C1 segment of cervical spinal cord (tissue), 14 donors: ENCODE measurements around the gene EIF5B.
A peak's percentile ranks its signal among the peaks of the same experiment; 100 is the strongest.

Source experiments
- DNase-seq, 14 donors: peaks; one replicate each; lab custom pipeline; 2025; lab: John Stamatoyannopoulos, UW

Gene EIF5B

DNA sequence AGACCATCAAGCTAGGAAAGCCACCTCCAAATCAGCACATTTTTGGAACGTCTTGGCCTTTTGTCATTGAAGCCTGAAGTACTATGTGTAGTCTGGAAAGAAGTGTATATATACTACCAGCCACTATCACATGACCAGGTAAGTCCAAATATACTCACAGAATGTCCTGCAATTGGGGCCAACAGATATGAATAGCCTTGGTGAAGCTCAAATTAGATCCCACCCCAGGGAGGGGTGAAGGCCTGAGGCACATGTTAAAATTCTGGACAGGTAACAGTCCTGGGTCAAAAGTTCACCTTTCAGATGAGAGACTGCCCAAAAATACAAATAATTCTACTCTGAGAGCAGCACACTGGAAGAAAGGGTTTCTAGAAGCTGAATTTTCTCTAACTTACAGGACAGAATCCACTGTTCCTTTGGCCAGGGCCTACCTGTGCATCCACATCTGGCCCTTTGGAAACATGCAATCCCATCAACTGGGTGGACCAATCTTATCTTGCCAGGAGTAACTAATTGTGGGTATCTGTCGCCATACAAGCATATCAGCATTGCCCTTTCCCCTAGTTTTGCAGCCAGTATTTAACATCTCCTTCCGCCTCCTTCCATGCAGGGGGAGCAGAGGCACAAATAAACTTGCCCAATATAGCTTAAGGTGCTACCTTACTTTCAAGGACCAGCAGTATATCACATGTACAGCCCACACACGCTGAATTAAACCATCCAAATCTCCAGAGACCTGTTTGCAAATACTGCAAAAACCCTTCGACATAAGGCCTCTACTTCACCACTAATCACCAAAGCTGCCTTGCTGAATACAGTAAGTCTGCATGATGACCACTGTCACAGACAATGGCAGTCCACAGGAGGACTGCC lies 67.8 kb downstream of the EIF5B start:
- DNase-seq, result no peak

- no peak for DNase-seq
These were observed 68.9 kb downstream of the EIF5B start for GRCh38 chr2:99406137-99406536.

DNA sequence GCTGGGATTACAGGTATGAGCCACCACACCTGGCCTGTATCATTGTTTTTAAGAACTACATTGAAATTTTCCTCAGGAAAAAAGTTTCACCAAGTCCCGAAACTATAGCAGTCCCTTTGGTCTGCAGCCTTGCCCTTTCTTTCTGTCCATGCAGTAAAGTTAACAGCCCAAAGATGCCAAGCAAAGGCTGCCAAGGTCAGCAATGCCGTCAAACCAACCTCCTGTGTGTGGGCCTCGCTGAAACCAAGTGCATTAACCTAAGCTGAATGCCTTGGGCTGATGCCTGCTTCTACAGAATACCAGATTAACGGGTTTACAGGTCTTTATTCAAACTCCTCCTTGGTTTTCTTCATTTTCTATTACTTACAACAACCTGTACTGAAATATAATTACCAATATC lies 73.1 kb downstream of the EIF5B start:
- DNase-seq, result no peak

GRCh38 chr2:99414566-99414965 lies 77.4 kb downstream of the EIF5B start:
- no peak for DNase-seq

DNA sequence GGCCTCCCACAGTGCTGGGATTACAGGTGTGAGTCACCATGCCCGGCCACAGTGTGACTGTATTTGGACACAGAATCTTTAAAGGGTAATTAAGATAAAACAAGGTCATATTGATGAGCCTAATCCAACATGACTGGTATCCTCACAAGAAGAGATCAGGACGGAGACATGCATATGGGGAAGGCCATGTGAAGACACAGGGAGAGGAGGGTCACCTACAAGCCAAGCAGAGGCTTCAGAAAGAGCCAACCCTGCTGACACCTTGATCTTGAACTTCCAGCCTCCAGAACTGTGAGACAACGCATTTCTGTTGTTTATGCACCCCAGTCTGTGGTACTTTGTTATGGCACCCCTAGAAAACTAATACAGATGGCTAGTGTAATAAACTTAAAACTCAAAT lies 80.2 kb downstream of the EIF5B start:
- DNase-seq, result no peak

DNA sequence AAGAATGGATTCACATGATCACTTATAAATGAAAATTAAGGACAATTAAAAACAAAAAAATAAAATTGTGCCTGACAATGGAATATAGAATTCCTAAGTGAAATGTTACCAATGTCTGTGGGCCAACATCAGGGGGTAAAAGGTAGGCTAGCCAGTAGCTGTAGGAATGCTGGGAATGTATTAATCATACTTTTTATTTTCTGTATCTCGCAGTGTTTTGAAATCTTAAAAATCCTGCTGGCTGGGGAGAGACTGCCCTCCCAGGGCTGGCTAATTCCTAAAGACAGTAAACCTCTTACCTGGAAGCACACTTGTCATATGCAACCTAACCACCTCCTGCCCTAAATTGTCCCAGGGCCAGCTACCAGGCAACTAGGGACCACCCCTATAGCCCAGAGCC lies 82.8 kb downstream of the EIF5B start:
- DNase-seq, result no peak

DNA sequence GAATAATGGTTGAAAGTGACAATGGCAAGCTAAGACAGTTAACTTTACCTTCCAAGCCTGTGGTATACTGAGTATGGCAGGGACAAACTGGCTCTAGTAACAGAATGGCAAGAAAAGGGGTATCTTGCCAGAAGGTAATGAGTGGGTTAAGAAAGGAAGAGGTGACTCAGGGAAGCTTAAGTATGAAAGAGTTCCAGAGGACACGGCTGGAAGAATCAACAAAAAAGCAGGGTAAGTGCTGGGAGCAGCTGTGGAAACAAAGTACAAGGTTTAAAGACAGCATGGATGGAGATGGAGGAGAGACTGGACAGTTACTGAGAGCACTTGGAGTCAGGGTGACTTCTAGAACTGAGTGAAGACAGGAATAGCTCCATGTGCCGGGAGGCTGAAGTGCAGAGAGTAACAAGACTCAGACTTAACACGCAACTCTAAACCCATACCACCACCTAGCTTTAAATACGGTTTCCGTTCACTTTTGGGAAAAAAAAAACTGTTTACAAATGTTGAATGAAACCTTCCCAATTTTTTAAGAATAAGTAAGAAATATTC lies 83.6 kb downstream of the EIF5B start:
- DNase-seq, result no peak

DNA sequence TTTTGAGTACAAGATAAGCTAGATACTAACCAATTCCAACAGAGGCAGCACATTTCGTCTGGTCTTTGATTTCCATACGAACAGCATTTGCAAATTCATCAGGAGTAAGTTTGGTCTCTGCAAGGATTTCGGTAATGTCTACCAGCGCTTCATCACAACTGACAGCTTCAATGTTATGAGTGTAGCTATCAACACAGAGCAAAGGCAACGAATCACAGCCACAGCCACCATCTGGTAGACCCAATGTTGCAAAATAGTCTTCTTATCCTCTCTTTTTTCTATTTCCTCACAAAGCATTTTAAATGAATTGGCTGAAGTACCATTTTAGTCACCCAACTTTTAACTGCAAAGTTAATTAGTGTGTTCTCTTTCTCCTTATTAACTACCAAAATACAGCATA lies 84.3 kb downstream of the EIF5B start:
- no peak for DNase-seq

DNA sequence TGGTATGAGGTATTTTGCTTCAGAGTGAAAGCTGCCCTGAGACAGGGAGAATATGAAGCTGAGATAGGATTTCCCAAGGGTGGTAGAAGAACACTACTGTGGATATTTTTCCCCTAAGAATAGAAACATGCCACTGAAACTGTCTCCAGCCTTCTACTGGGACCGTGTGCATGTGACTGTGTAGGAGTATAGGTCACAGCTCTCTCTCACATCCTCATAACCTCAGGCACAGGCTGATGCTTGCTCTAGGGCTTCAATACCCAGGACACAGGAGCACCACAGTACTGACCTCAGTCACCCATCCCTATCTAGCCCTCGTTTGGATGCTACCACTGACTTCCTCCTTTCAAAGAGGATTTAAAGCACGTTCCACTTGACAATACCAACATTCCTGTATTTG lies 85.4 kb downstream of the EIF5B start:
- DNase-seq, result no peak

DNA sequence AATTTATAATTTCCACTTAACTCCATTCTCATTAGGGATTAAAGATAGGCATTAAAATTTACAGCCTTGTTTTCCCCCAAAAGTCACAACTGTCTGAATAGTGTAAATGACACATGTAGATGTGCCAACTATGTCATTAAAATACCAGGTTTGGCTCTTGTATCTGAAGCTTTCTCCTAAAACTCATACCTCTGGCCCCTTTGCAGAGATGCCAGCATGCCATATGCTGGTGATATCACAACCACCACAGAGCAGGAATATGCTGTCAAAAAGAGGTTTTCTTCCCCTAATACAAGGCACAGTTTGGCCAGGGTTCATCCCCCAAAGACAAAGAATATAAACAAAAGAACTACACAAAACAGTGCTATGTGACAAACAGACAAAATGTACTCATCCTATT lies 87.2 kb downstream of the EIF5B start:
- DNase-seq, result peak in 1 of 14 donors; percentile 58

- DNase-seq, result no peak
These were observed 87.8 kb downstream of the EIF5B start for GRCh38 chr2:99425022-99425421.

DNA sequence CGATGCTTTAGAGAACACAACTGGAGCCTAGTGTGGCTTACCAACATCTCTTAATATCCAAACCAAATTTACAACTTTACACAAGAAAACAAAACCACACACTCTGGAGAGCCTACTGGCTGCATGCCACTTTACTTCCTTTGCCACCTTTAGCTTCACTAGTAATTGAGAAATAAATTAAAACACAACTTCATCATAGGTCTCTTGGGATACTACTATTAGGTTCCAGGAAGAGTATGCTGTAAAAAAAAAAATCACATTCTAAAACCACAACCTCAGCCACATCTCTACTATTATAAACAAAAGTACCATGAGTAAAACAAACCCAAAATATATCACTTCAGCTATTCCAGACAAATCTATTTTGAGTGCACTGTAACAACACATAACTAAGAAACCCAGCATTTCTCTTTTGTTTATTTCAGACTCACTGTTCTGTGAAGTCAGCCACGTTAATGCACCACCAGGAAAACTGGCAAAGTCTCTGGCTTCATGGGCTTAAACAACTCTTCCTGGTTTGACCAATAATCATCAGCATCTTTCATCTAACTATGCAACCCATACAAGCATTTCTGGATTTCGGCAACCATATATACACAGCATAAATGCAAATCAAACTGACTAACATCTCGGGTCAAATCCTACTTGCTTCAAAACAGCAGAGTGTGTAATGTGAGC lies 93.6 kb downstream of the EIF5B start:
- DNase-seq, result peak in 1 of 14 donors; percentile 15

DNA sequence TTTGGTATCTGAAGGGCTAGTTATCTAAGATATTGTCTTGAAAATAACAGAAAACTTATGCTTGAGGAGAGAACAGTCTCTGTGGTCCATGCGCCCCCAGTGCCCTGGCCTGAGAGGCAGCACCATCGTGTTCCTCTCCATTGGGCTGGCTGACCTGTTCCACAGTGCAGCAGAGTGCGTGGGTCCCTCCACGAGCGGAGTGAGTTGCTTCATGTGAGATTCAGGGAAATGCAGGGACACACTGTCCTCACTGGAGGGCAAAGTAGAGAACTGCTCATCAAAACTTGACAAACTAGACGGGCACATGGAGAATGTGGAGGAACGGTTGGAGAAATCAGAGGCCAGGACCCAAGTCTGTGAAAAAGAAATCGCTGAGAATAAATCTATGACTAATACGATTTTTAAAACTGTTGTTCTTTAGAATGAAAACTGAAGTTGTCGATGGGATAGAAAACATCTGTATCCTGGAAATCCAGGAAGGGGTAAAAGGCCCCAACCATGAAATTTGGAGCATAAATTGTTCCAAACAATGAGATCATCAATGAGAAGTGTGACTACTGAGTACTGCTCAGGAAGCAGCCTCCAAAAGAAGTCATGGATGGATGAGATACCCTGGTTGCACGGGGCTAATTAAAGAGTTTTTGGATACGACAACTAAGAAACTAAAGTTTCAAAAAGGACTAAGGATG lies 94.5 kb downstream of the EIF5B start:
- DNase-seq, result no peak

DNA sequence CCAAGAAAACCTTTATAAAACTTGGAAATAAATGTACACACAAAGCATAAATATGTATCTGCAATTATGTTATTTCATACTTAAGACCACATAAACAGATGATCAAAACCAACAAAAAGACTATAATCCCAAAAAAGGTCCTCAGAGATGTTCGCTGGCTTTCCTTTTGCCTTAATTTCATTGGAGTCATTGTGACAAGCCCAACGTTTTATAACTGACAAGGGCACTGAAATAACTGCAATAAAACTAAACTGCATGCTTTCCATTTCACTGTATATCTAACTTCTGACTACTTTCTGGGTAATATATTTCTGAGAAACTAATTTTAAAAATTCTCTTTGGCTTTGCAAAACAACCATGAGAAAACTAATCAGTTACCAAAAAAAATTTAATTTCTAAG lies 96.2 kb downstream of the EIF5B start:
- no peak for DNase-seq

DNA sequence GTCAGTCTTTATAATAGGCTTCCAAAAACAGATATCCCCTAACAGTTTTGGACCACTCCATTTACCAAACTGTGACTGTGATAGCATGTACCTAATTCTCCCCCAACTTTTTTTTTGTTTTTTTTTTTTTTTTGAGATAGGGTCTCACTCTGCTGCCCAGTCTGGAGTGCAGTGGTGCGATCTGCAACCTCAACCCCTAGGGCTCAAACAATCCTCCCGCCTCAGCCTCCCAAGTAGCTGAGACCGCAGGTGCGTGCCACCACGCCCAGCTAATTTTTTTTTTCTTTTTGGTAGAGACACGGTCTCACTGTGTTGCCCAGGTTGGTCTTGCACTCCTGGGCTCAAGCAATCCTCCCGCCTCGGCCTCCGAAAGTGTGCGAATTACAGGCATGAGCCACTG lies 99.7 kb downstream of the EIF5B start:
- DNase-seq, result no peak

DNA sequence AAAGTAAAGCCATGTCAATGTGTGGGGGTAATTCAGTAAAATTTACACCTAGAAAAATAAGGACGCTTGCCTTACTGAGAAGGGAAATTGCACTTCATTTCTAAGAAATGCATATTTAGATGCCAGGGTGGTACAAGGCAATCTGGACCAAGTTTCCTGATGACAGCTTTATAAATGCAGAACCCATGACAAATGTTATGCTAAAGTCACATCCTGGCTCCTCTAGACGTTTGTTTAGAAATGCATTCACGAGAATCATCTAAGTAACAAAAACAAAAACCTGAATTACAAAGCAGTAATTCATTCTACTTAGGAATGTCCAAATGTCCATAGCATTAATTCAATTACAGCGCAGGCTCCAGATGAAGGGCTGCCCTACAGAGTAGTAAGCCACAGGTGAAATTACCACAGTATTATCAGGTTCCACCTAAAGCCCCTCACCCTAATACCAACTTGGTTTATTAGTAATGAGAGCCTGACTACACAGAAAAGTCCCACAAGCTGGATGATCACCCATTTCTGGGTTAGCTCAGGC lies 102.8 kb downstream of the EIF5B start:
- no peak for DNase-seq

DNA sequence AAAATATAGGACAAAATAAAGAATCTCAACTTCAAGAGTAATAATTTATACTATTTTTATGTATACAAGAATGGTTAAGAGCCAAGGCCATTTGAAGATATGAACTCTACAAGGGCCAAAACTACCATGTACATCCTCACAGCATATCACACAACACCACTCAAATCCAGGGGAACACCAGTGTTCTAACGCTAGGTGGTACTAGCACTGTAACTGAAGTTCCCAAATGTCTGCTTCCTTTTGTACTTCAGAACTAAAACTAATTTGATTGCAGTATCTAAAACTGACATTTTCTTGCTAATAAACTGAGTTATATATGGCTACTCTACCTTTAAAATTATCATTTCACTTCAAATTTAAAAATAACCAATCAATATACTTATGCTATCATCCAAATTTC lies 105.6 kb downstream of the EIF5B start:
- DNase-seq, result no peak

DNA sequence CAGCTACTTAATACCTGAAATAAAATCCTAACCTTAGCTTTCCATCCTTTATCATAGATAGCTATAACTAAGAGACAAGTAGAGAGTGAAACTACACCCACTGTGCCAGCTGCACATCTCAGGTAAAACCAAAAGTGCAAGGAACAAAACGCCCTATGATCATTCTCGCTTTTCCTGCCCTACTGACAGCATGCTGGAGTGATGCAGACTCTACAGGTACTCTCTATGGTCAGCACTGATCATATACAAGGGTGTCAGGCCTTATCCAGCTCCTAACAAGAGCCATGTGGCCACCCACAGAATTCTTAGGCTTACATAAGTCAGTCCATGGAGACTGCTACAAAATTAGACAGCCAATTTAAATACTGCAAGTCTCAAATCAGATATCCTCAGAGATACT lies 107.0 kb downstream of the EIF5B start:
- DNase-seq, result no peak

- no peak for DNase-seq
These were observed 107.9 kb downstream of the EIF5B start for GRCh38 chr2:99445065-99445464.

- DNase-seq, result no peak
These were observed 111.4 kb downstream of the EIF5B start for GRCh38 chr2:99448556-99448955.

- DNase-seq, result no peak
These were observed 113.0 kb downstream of the EIF5B start for GRCh38 chr2:99450199-99450598.
